ENCODE results near the gene TPD52L1. TPM values are rescaled to one million over a fixed set of nuclear protein-coding genes. Genes with fewer than 3 reads are reported as not detected.

Gene TPD52L1
- total and polyA plus RNA-seq, 2 experiments from 2014 or later: 22.8 to 24.0 TPM

DNA sequence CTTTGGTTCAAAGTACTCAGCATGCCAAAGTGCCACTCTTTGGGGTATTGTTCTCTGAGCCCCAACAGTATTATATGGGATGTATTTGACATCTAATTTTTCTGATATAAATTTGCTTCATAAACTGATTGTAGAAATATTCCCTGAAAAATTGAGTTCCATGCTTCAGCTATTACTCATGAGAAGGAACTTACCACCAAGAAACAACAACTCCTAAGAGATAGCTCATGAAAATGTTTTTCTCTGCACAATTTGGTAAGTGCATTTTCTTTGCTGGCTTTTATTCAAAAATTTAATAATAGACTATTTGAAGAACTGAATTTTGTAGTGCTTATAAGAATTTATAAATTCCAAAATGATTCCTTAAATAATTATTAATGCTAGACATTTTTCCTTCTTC is 12.8 kb upstream of the TPD52L1 start (continued):
- TF ChIP-seq, protein P1, sequence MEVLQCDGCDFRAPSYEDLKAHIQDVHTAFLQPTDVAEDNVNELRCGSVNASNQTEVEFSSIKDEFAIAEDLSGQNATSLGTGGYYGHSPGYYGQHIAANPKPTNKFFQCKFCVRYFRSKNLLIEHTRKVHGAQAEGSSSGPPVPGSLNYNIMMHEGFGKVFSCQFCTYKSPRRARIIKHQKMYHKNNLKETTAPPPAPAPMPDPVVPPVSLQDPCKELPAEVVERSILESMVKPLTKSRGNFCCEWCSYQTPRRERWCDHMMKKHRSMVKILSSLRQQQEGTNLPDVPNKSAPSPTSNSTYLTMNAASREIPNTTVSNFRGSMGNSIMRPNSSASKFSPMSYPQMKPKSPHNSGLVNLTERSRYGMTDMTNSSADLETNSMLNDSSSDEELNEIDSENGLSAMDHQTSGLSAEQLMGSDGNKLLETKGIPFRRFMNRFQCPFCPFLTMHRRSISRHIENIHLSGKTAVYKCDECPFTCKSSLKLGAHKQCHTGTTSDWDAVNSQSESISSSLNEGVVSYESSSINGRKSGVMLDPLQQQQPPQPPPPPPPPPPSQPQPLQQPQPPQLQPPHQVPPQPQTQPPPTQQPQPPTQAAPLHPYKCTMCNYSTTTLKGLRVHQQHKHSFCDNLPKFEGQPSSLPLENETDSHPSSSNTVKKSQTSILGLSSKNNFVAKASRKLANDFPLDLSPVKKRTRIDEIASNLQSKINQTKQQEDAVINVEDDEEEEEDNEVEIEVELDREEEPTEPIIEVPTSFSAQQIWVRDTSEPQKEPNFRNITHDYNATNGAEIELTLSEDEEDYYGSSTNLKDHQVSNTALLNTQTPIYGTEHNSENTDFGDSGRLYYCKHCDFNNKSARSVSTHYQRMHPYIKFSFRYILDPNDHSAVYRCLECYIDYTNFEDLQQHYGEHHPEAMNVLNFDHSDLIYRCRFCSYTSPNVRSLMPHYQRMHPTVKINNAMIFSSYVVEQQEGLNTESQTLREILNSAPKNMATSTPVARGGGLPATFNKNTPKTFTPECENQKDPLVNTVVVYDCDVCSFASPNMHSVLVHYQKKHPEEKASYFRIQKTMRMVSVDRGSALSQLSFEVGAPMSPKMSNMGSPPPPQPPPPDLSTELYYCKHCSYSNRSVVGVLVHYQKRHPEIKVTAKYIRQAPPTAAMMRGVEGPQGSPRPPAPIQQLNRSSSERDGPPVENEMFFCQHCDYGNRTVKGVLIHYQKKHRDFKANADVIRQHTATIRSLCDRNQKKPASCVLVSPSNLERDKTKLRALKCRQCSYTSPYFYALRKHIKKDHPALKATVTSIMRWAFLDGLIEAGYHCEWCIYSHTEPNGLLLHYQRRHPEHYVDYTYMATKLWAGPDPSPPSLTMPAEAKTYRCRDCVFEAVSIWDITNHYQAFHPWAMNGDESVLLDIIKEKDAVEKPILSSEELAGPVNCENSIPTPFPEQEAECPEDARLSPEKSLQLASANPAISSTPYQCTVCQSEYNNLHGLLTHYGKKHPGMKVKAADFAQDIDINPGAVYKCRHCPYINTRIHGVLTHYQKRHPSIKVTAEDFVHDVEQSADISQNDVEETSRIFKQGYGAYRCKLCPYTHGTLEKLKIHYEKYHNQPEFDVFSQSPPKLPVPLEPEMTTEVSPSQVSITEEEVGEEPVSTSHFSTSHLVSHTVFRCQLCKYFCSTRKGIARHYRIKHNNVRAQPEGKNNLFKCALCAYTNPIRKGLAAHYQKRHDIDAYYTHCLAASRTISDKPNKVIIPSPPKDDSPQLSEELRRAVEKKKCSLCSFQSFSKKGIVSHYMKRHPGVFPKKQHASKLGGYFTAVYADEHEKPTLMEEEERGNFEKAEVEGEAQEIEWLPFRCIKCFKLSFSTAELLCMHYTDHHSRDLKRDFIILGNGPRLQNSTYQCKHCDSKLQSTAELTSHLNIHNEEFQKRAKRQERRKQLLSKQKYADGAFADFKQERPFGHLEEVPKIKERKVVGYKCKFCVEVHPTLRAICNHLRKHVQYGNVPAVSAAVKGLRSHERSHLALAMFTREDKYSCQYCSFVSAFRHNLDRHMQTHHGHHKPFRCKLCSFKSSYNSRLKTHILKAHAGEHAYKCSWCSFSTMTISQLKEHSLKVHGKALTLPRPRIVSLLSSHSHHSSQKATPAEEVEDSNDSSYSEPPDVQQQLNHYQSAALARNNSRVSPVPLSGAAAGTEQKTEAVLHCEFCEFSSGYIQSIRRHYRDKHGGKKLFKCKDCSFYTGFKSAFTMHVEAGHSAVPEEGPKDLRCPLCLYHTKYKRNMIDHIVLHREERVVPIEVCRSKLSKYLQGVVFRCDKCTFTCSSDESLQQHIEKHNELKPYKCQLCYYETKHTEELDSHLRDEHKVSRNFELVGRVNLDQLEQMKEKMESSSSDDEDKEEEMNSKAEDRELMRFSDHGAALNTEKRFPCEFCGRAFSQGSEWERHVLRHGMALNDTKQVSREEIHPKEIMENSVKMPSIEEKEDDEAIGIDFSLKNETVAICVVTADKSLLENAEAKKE (CRISPR knock-in tag; IDR thresholded peaks at IDR 0.05): no peak
- TF ChIP-seq JUNB (IDR thresholded peaks at IDR 0.05; ENCODE audit: unreplicated experiment) (no peak), EZH2 (IDR thresholded peaks at IDR 0.05; ENCODE audit: low read depth, unreplicated experiment) (no peak), CREB1 (CRISPR knock-in tag; IDR thresholded peaks at IDR 0.05; ENCODE audit: low read depth) (no peak), ZNF114 (CRISPR knock-in tag; IDR thresholded peaks at IDR 0.05) (no peak)

DNA sequence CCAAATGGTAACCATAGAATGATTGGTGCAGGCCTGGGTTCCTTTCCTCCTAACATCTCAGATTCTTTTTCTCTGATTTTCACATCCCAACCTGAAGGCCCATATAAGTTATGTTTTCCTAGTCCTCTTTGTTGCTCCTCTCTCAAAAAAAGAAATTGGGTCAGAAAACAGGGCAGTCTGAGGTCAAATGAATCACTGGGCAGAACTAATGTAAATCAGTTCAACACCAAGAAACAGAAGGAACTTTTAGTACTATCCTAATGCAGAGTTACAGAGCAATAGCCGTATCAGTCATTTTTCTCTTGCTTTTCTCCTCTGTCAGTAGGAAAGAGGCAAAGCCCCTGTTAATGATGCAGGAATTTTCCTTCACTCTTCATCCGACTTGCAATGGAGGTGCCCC is 11.0 kb upstream of the TPD52L1 start:
- Mint-ChIP-seq H3K27ac (no peak overlapping the region), H3K27me3 (ENCODE audit: insufficient read depth, low read depth, poor library complexity) (peaks cover 2% of the 10 kb centered on the region), H3K36me3 (ENCODE audit: low read depth) (peaks cover 15% of the 10 kb centered on the region), H3K9me3 (peaks cover 18% of the 10 kb centered on the region), H3K4me3 (no peak overlapping the region), H3K4me1 (no peaks in the 10 kb centered on the region)
- no peaks in the 10 kb centered on the region for H3F3A ChIP-seq (replicated peaks; ENCODE audit: low read depth)
- peaks cover 10% of the 10 kb centered on the region for H3K9me2 ChIP-seq (ENCODE audit: insufficient read depth)
- H3K4me3 ChIP-seq: no peak overlapping the region
- no peak overlapping the region for H3K27ac ChIP-seq (ENCODE audit: low read depth)
- no peaks in the 10 kb centered on the region for H3K36me3 ChIP-seq (ENCODE audit: insufficient read depth)
- DNase-seq (ENCODE audit: low spot score) (no peak), ATAC-seq (no peak)
- H3K79me2 ChIP-seq (replicated peaks; ENCODE audit: insufficient read depth): no peaks in the 10 kb centered on the region
- H2AFZ ChIP-seq: no peak overlapping the region
- H3K4me1 ChIP-seq (ENCODE audit: insufficient read depth): no peaks in the 10 kb centered on the region
- no peak overlapping the region for H3K4me2 ChIP-seq
- H3K27me3 ChIP-seq (ENCODE audit: insufficient read depth): no peaks in the 10 kb centered on the region
- H4K20me1 ChIP-seq (replicated peaks; ENCODE audit: insufficient read depth): no peaks in the 10 kb centered on the region
- TF ChIP-seq, protein P2, sequence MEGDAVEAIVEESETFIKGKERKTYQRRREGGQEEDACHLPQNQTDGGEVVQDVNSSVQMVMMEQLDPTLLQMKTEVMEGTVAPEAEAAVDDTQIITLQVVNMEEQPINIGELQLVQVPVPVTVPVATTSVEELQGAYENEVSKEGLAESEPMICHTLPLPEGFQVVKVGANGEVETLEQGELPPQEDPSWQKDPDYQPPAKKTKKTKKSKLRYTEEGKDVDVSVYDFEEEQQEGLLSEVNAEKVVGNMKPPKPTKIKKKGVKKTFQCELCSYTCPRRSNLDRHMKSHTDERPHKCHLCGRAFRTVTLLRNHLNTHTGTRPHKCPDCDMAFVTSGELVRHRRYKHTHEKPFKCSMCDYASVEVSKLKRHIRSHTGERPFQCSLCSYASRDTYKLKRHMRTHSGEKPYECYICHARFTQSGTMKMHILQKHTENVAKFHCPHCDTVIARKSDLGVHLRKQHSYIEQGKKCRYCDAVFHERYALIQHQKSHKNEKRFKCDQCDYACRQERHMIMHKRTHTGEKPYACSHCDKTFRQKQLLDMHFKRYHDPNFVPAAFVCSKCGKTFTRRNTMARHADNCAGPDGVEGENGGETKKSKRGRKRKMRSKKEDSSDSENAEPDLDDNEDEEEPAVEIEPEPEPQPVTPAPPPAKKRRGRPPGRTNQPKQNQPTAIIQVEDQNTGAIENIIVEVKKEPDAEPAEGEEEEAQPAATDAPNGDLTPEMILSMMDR (conservative IDR thresholded peaks at IDR 0.05; ENCODE audit: low read depth in 2 of 2): no peak
- TF ChIP-seq EZH2 (IDR thresholded peaks at IDR 0.05; ENCODE audit: low read depth, unreplicated experiment) (no peak), ZNF331 (CRISPR knock-in tag; IDR thresholded peaks at IDR 0.05; ENCODE audit: low read depth) (no peak), EZH2phosphoT487 (IDR thresholded peaks at IDR 0.05; ENCODE audit: unreplicated experiment) (no peak)
- TF ChIP-seq, protein P1 (CRISPR knock-in tag; IDR thresholded peaks at IDR 0.05): no peak

Measured in GM23338 (cell line).